Caco-2 (cell line): Measurements from ENCODE around the gene MSH4. TPM values are rescaled to one million over a fixed set of nuclear protein-coding genes. Genes with fewer than 3 reads are reported as not detected.
"Not testable (repeated sequence)": the region's sequence is repeated elsewhere in the genome, so short reads cannot be mapped to it uniquely, and the experiment has no call there.

Source experiments
- BruUV-seq: library from RNA; stranded (reverse); fragments of 400-500 nt; replicated peaks from 2 replicates; lab custom pipeline; 2021; lab: Mats Ljungman, UMichigan
- CTCF ChIA-PET: fragments of 300-600 bp; sonication (Branson Sonifier 250); formaldehyde crosslinking; loops from one replicate; lab custom pipeline; 2022; ENCODE audit warnings: antibody characterized with exemption; lab: Charles Lee
- POLR2A ChIA-PET: fragments of 300-600 bp; sonication (Branson Sonifier 250); formaldehyde crosslinking; loops from one replicate; lab custom pipeline; 2022; ENCODE audit warnings: antibody characterized with exemption; lab: Charles Lee
- DNase-seq, 2 experiments: peaks; one replicate each; pipeline versions ENCODE4 v3.0.0 to v3.0.0-alpha.2; 2020 to 2022
- H3K27me3 ChIP-seq: replicated peaks from 2 replicates; pipeline ENCODE4 v1.6.0; 2011; ENCODE audit warnings: low read length; ENCODE audit not compliant: control insufficient read depth, insufficient read depth
- H3K36me3 ChIP-seq: 2 replicates; pipeline ENCODE4 v1.5.1; 2011; ENCODE audit warnings: low read length; ENCODE audit not compliant: control insufficient read depth, insufficient read depth
- H3K4me1 ChIP-seq: fragments of 250-450 bp; sonication (Bioruptor Pico); 2 replicates; pipeline ENCODE4 v1.5.1; 2020; ENCODE audit warnings: mild to moderate bottlenecking
- H3K4me3 ChIP-seq: 2 replicates; pipeline ENCODE4 v1.5.1; 2011; ENCODE audit warnings: low read depth, mild to moderate bottlenecking, control low read depth, low read length
- H3K9me3 ChIP-seq: fragments of 250-450 bp; sonication (Bioruptor Pico); 2 replicates; pipeline ENCODE4 v1.5.1; 2020; ENCODE audit warnings: mild to moderate bottlenecking, moderate library complexity
- H3K27ac Mint-ChIP-seq: one replicate; pipeline ENCODE4 v1.8.0; 2022; ENCODE audit warnings: mixed read lengths; ENCODE audit not compliant: unreplicated experiment
- H3K27me3 Mint-ChIP-seq: one replicate; pipeline ENCODE4 v1.8.0; 2022; ENCODE audit warnings: mixed read lengths; ENCODE audit not compliant: insufficient read depth, unreplicated experiment
- H3K36me3 Mint-ChIP-seq: one replicate; pipeline ENCODE4 v1.8.0; 2022; ENCODE audit warnings: mild to moderate bottlenecking, mixed read lengths; ENCODE audit not compliant: insufficient read depth, unreplicated experiment
- H3K4me1 Mint-ChIP-seq: one replicate; pipeline ENCODE4 v1.8.0; 2022; ENCODE audit warnings: low read depth, mixed read lengths; ENCODE audit not compliant: unreplicated experiment
- H3K4me3 Mint-ChIP-seq: one replicate; pipeline ENCODE4 v1.8.0; 2022; ENCODE audit warnings: mild to moderate bottlenecking, moderate library complexity, mixed read lengths; ENCODE audit not compliant: unreplicated experiment
- H3K9me3 Mint-ChIP-seq: one replicate; pipeline ENCODE4 v1.8.0; 2022; ENCODE audit warnings: mixed read lengths; ENCODE audit not compliant: unreplicated experiment
- CTCF ChIP-seq, 2 experiments: fragments of 200-600 bp in 1 of 2; IDR thresholded peaks; 1 replicate in 1 of 2; 2 replicates in 1 of 2; pipeline versions ENCODE4 v1.5.1 to v1.8.0; 2011 to 2022; ENCODE audit warnings: antibody characterized with exemption in 1 of 2, control low read depth in 1 of 2, inconsistent platforms in 1 of 2, low read depth in 1 of 2, low read length in 1 of 2, mild to moderate bottlenecking in 1 of 2, moderate library complexity in 1 of 2; ENCODE audit not compliant: insufficient read depth in 1 of 2, severe bottlenecking in 1 of 2, unreplicated experiment in 1 of 2
- intact Hi-C: fragments of 100-400 bp; cut with micrococcal nuclease; formaldehyde crosslinking; loops from one replicate; pipeline ENCODE4 v1.10.0; 2022; ENCODE audit not compliant: unreplicated experiment
- total RNA-seq: library from RNA; stranded (reverse); gene quantifications from 2 replicates; pipeline ENCODE4 v1.2.3, GENCODE V29; 2022

The MSH4 gene
- total RNA-seq, 1 experiment from 2014 or later: 0.34 TPM

- POLR2A ChIA-PET: interaction anchor here (0.6 kb wide), 1 partner anchor 26 kb away, joined by 3 read pairs; the partner anchor contains the start of gene MSH4
- BruUV-seq: no TSS peak
Measured at GRCh38 chr1:75770761-75771160, 25.9 kb upstream of the MSH4 start.

GRCh38 chr1:75771978-75772377 is 24.7 kb upstream of the MSH4 start:
- Histone ChIP-seq H3K27me3 (no peaks in the 10 kb centered on the region), H3K9me3 (no peaks in the 10 kb centered on the region), H3K36me3 (no peaks in the 10 kb centered on the region), H3K4me1 (no peaks in the 10 kb centered on the region), H3K4me3 (no peak overlapping the region)
- TF ChIP-seq CTCF (IDR thresholded peaks at IDR 0.05; ENCODE audit: insufficient read depth in 1 of 2, low read depth in 1 of 2, low read length in 1 of 2, severe bottlenecking in 1 of 2, unreplicated experiment in 1 of 2): no peak
- POLR2A ChIA-PET: no interaction called here
- H3K9me3 Mint-ChIP-seq: no peaks in the 10 kb centered on the region
- H3K4me1 Mint-ChIP-seq: no peaks in the 10 kb centered on the region
- BruUV-seq: no TSS peak
- H3K36me3 Mint-ChIP-seq: no peaks in the 10 kb centered on the region
- no peak overlapping the region for H3K27ac Mint-ChIP-seq
- DNase-seq: no peak
- intact Hi-C loops: no loop called here
- H3K4me3 Mint-ChIP-seq: no peak overlapping the region
- no peaks in the 10 kb centered on the region for H3K27me3 Mint-ChIP-seq
- CTCF ChIA-PET: no interaction called here

More at GRCh38 chr1:75770761-75771160, 25.9 kb upstream of the MSH4 start:
- Histone ChIP-seq H3K9me3 (no peaks in the 10 kb centered on the region), H3K27me3 (no peaks in the 10 kb centered on the region), H3K4me3 (no peak overlapping the region), H3K36me3 (no peaks in the 10 kb centered on the region), H3K4me1 (0 out of 2 replicates have a peak, but pooled peaks cover 4% of the 10 kb centered on the region)
- H3K27me3 Mint-ChIP-seq: no peaks in the 10 kb centered on the region
- no peaks in the 10 kb centered on the region for H3K9me3 Mint-ChIP-seq
- intact Hi-C loops: no loop called here
- TF ChIP-seq CTCF (IDR thresholded peaks at IDR 0.05; ENCODE audit: insufficient read depth in 1 of 2, low read depth in 1 of 2, low read length in 1 of 2, severe bottlenecking in 1 of 2, unreplicated experiment in 1 of 2): no peak
- CTCF ChIA-PET: no interaction called here
- H3K27ac Mint-ChIP-seq: no peak overlapping the region
- no peak for DNase-seq
- H3K36me3 Mint-ChIP-seq: no peaks in the 10 kb centered on the region
- no peaks in the 10 kb centered on the region for H3K4me1 Mint-ChIP-seq
- no peak overlapping the region for H3K4me3 Mint-ChIP-seq

- BruUV-seq, POLR2A ChIA-PET, H3K4me3 Mint-ChIP-seq, DNase-seq, H3K4me1 ChIP-seq, H3K9me3 ChIP-seq, H3K9me3 Mint-ChIP-seq, H3K4me3 ChIP-seq, H3K36me3 ChIP-seq, H3K27ac Mint-ChIP-seq, intact Hi-C loops, H3K4me1 Mint-ChIP-seq, H3K27me3 ChIP-seq, CTCF ChIA-PET, H3K36me3 Mint-ChIP-seq, H3K27me3 Mint-ChIP-seq: not testable (repeated sequence)
Measured at GRCh38 chr1:75777812-75778211, 18.9 kb upstream of the MSH4 start.

- not testable (repeated sequence) for BruUV-seq
Measured at GRCh38 chr1:75778694-75779093, 18.0 kb upstream of the MSH4 start.

GRCh38 chr1:75780183-75780582 is 16.5 kb upstream of the MSH4 start:
- H3K9me3 Mint-ChIP-seq, BruUV-seq, H3K27me3 ChIP-seq, POLR2A ChIA-PET, H3K9me3 ChIP-seq, H3K4me1 Mint-ChIP-seq, DNase-seq, H3K4me3 Mint-ChIP-seq, CTCF ChIA-PET, H3K4me1 ChIP-seq, H3K27ac Mint-ChIP-seq, H3K36me3 ChIP-seq, H3K36me3 Mint-ChIP-seq, H3K27me3 Mint-ChIP-seq, H3K4me3 ChIP-seq: not testable (repeated sequence)
- intact Hi-C loops: loop anchor here (10.0 kb wide), 1 partner anchor 515 kb away; no protein-coding TSS in a partner anchor

More at GRCh38 chr1:75778694-75779093, 18.0 kb upstream of the MSH4 start:
- intact Hi-C loops, H3K36me3 Mint-ChIP-seq, DNase-seq, H3K4me3 Mint-ChIP-seq, H3K4me3 ChIP-seq, H3K36me3 ChIP-seq, H3K27me3 Mint-ChIP-seq, H3K4me1 ChIP-seq, H3K4me1 Mint-ChIP-seq, CTCF ChIA-PET, POLR2A ChIA-PET, H3K9me3 Mint-ChIP-seq, H3K9me3 ChIP-seq, H3K27me3 ChIP-seq, H3K27ac Mint-ChIP-seq: not testable (repeated sequence)

GRCh38 chr1:75783920-75784319 is 12.8 kb upstream of the MSH4 start:
- H3K4me3 ChIP-seq, CTCF ChIA-PET, H3K27ac Mint-ChIP-seq, H3K4me3 Mint-ChIP-seq, H3K36me3 ChIP-seq, H3K9me3 Mint-ChIP-seq, POLR2A ChIA-PET, H3K27me3 Mint-ChIP-seq, H3K27me3 ChIP-seq, DNase-seq, H3K9me3 ChIP-seq, BruUV-seq, H3K4me1 Mint-ChIP-seq: not testable (repeated sequence)
- peaks cover 10% of the 10 kb centered on the region for H3K4me1 ChIP-seq
- H3K36me3 Mint-ChIP-seq: peaks cover 32% of the 10 kb centered on the region
- intact Hi-C loops: loop anchor here (10.0 kb wide), 1 partner anchor 519 kb away; no protein-coding TSS in a partner anchor
